Left colon (tissue), 2 donors: ENCODE results near the gene OST4. TPM values are rescaled to one million over a fixed set of nuclear protein-coding genes. Genes with fewer than 3 reads are reported as not detected.

Source experiments
- ATAC-seq: fragments of 200-7000 bp; cut with Tn5 transposase; one replicate; pipeline ENCODE4 v1.9.1; 2020; ENCODE audit warnings: mild to moderate bottlenecking, moderate library complexity
- DNase-seq, 2 donors: peaks; one replicate each; pipeline ENCODE4 v3.0.0-alpha.2; 2020
- intact Hi-C, 2 donors: fragments of 100-400 bp; cut with DNase I in 1 of 2; cut with micrococcal nuclease in 1 of 2; formaldehyde crosslinking; loops; one replicate each; pipeline versions ENCODE4 v1.11.2 to v1.14.0; 2022; cut with DNase I, micrococcal nuclease
- total RNA-seq, 2 donors: library from RNA; stranded (reverse); fragmentation: NEBNext Ultra II Directional; extraction: Animal tissue kit (Norgen Biotek cat#: 25700); gene quantifications; one replicate each; pipeline ENCODE4 v1.2.1, GENCODE V29; 2021
- donor health status: DM: no; HTN: no; CAD: no.
- donor health status: DM: yes; HTN: yes; CAD: no.

Gene OST4
- total RNA-seq, 2 donors from 2014 or later = 243 to 278 TPM

DNA sequence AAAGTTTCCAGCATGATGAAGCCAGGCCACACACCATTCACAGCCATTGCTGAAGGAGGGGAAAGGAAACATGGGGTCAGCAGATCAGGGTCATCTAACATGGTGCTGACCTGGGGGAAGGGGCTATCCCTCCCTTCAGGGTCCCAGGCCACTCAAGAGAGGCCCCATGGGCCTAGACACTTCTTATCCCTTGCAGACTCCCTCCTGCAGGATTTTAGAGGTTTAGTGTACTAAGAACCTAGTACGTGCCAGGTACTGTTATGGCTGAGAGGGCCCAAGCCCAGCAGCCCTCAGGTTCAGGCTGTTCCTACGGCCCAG is 23.9 kb upstream of the OST4 start:
- intact Hi-C loops = loop anchor here (5.0 to 10.0 kb wide), 3 partner anchors 99 to 189 kb away; partner anchors contain the start of gene TRIM54 (in 2 of the 2)

DNA sequence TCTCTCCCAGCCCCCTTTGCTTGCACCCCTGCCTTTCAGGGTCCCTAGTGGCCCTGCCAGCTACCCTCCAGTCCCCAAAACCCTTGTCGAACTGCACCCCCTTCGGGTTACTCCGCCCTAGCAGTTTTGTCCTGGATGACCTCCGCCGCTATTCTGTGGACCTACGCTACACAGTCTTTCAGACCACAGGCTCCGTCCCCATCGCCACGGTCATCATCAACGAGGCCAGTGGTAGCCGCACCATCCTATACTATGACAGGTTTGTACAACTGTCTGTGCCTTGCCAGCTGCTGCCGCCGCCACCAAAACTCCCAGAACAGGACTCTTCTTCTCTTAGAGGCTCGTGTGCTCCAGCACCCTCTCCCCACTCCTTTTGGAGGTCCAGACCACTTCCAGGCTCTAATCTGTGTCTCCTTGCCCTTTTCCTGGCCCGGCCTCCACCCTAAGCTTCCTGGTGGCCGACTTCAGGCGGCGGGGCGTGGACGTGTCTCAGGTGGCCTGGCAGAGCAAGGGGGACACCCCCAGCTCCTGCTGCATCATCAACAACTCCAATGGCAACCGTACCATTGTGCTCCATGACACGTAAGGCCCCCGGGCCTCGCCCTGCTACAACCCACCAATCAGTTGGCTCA is 23.0 kb upstream of the OST4 start:
- DNase-seq = no peak
- no peak for ATAC-seq
- intact Hi-C loops = loop anchor here (10.0 kb wide), 2 partner anchors 100 to 190 kb away; partner anchors contain the start of gene TRIM54 (in 1 of the 2)

More for the DNA sequence above, 23.9 kb upstream of the OST4 start:
- ATAC-seq (no peak), DNase-seq (no peak)

DNA sequence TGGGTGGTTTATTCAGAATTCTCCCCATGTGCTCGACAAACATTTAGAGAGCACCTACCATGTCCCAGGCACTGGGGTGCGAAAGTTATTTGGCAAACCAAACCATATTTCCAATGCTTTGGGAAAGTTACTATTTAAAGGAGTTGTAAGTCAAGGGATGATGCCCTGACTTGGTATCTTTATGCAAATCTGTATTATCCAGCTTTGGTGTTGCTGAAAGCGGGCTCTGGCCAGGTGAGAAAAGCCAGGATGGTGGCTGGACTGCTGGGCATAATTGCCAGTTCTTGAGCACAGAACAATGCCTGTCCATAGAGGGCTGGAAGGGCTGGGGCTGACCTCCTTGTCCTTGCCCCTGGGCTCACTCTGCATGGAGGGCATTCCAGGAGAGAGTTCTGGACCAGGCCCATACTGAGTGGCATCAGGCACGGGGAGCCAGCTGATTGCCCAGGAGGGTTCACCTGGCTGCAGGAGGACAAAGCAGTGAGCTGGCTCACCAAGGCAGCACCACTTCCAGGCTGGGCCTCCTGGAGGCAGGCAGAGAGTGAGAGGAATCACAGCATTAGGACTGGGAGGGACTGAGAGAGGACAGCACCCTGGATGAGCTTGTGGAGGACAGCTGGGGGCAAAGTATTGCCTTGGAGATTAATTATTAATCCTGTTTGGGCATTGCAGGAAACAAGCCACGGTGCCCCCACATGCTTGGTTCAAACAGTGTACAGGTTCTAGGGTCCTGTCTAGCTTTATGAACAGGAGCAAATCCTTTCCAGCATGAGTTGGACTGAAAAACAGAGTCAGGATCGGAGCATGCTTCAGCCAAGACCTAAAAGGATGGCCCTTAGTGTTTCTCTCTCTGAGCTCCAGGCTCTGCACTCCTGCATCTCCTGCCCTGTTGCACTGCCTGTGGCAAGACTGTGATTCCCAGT is 22.2 kb upstream of the OST4 start:
- DNase-seq (no peak), ATAC-seq (peak; percentile 42)
- intact Hi-C loops = loop anchor here (10.0 kb wide), 2 partner anchors 101 to 191 kb away; partner anchors contain the start of gene TRIM54 (in 1 of the 2)

DNA sequence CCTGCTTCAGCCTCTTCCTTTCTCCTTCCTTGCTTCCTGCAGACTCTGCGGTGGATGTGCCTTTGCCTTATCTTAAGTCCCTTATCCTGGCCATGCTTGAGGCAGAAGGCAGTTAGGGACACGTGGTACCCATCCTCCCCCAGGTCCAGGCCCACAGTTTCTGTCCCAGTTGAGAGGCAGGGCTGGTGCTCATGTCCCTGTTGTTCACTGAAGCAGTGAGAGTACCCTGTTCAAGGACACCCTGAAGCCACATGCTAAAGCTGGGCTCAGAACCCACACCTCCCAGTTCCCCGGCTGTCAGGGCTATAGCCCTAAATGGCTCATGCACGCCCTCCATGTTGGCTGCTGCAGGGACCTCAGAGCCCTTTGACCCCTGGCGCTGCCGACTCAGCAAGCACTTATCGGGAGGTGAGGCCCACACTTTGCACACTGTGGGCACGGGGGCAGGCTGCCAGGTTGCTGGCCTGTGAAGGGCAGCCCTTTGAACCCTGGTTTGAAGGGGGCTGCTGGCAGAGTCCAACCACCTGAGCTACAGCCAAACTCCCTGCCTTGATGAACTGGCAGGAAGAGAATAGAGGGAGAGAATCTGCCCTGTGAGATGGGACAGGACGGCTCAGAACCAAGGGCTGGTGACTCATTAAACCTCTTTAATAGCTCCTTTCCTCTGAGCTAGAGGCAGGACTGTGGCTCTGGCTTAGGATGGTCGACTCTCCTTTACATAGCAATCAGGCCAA is 21.4 kb upstream of the OST4 start:
- DNase-seq (peak in 1 of 2 donors; percentile 53), ATAC-seq (peak; percentile 59)
- intact Hi-C loops = loop anchor here (10.0 kb wide), 2 partner anchors 102 to 192 kb away; partner anchors contain the start of gene TRIM54 (in 1 of the 2)

DNA sequence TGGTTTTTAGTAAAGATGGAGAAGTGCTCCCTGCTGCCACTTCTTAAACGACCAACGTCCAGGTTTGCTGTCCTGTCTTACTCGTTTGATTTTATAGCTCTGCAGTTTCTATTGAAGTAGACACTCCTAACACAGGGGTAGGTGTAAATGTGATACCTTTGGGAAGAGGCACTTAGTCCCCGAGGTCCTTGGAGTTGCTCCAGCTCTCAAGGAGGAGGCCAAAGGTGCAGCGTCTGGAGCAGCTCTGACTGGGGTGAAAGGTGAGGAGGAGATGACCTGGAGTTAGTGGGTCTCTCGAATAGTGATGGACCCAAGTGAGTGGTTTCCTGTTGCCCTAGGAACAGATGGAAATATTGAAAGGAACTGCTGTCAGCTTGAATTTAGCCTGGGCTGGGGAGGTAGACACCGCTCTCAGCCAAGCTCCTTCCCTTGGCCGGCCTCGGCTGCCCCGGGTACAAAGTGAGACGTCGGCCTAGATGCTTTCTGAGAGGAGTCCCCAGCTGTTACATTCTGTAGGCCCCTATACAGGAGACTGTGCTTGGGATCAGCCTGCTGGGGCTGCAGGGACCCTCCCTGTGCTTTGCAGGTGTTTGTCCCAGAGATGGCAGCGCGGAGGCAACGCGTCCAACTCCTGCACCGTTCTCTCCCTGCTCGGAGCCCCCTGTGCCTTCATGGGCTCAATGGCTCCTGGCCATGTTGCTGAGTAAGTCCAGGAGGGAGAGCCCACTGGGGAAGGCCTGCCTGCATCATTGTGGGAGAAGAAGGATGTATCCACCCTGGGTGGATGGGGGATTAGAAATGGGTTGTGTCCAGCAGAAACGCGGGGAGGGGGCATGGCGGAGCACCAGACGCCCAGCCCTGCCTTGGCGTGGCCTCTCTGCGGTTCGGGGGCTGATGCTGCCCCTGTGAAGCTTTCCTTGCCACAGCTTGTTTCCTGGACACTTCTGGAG is 20.6 kb upstream of the OST4 start:
- DNase-seq = no peak
- intact Hi-C loops = loop anchor here (10.0 kb wide), 2 partner anchors 103 to 193 kb away; partner anchors contain the start of gene TRIM54 (in 1 of the 2)
- no peak for ATAC-seq

DNA sequence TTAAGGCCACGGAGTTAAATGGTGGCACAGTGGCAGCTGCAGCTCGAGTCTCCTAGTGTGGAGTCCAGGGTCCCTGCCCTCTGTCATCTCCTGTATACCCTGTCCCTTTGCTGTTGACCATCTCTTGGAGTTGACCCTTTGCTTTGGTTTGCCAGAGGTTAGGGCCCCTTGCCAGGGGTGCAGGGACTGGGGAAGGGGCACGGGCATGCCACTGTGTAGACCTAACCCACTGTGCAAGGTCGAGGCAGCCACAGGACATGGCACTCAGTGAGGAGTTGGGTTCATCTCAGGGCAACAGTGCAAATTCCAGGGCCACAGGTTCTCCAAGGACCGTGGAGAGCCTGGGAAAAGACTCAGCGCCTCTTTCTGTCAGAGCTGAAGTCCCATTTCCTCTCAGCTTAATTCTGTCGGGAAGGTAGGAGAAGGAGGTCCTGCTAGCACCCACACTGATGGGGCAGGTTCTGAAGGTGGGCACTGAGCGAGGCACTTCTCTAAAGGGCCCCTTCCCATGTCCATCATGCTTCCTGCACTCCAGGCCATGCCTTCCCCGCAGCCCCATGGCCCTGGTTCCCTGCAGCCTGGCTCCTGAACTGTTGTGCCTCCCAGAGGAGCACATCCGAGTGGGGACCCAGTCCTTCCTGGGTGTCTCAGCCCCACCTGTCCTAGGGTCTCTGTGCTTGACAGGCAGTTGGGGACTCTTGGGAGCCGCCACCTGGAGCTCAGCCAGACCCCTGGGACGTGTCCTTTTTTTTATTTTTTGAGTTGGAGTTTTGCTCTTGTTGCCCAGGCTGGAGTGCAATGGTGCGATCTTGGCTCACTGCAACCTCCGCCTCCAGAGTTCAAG is 17.9 kb upstream of the OST4 start:
- ATAC-seq (no peak), DNase-seq (no peak)
- intact Hi-C loops = loop anchor here (5.0 to 10.0 kb wide), 2 partner anchors 55 to 127 kb away; partner anchors contain the start of gene TMEM214 (in 1 of the 2)

DNA sequence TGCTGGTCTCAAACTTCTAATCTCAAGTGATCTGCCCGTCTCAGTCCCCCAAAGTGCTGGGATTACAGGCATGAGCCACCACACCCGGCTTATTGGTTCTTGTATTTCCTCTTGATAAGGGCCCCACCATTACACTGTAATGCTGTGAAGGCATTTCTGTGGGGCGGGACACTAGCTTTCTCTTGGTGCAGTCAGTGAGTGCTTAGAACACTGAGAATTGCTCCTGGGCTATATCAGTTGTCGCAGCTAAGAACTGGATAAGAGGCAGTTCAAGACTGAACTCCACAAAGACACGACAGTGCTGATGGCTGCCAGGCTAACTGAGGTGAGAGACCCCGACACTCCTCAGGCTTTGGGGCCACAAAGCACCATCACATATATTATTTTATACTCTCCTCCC is 17.2 kb upstream of the OST4 start:
- DNase-seq (no peak), ATAC-seq (no peak)
- intact Hi-C loops = loop anchor here (5.0 to 10.0 kb wide), 2 partner anchors 54 to 126 kb away; partner anchors contain the start of gene TMEM214 (in 1 of the 2)

DNA sequence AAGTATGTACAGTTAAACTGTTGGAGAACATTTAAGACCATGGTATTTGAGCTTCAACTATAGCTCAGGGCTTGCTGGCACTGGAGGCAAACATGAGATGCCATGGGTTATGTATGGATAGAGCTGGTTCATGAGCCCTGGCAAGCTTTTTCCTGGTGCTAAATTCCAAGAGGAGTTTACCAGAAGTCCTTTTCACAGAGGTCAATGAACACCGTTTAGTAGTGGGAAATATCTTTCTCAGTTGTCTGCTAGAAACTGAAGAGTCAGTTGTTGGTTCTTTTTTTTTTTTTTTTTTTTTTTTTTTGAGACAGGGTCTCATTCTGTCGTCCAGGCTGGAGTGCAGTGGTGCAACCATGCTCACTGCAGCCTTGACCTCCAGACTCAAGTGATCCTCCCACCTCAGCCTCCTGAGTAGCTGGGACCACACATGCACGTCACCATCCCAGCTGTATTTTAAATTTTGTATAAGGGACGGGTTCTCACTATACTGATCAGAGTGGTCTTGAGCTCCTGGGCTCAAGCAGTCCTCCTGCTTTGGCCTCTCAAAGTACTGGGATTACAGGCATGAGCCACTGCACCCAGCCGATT is 16.5 kb upstream of the OST4 start:
- ATAC-seq (no peak), DNase-seq (no peak)
- intact Hi-C loops = loop anchor here (5.0 to 10.0 kb wide), 2 partner anchors 53 to 126 kb away; partner anchors contain the start of gene TMEM214 (in 1 of the 2)

DNA sequence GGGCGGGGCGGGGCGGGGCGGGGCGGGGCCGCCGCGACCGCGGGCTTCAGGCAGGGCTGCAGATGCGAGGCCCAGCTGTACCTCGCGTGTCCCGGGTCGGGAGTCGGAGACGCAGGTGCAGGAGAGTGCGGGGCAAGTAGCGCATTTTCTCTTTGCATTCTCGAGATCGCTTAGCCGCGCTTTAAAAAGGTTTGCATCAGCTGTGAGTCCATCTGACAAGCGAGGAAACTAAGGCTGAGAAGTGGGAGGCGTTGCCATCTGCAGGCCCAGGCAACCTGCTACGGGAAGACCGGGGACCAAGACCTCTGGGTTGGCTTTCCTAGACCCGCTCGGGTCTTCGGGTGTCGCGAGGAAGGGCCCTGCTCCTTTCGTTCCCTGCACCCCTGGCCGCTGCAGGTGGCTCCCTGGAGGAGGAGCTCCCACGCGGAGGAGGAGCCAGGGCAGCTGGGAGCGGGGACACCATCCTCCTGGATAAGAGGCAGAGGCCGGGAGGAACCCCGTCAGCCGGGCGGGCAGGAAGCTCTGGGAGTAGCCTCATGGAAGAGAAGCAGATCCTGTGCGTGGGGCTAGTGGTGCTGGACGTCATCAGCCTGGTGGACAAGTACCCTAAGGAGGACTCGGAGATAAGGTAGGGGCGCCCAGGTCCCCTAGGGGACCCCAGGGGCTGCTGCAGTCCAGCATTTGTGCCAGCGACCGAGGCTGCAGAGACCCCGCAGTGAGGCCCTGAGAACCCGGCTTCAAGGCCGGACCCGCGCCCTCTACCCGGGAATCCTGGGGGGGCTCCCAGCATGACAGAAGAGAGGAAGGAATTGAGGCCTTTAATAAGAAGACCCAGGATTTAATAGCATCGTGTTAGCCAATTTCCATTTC is 15.5 kb upstream of the OST4 start, which contains the start of gene KHK:
Gene KHK (plus strand): TSS at position 49 of the 870 bp plus-strand sequence. CDS start 488 bp downstream, at position 537.
- DNase-seq = peak; percentile 77 to 81
- ATAC-seq = peak; percentile 56
- intact Hi-C loops = loop anchor here (5.0 to 10.0 kb wide), 2 partner anchors 52 to 125 kb away; partner anchors contain the start of gene TMEM214 (in 1 of the 2)

DNA sequence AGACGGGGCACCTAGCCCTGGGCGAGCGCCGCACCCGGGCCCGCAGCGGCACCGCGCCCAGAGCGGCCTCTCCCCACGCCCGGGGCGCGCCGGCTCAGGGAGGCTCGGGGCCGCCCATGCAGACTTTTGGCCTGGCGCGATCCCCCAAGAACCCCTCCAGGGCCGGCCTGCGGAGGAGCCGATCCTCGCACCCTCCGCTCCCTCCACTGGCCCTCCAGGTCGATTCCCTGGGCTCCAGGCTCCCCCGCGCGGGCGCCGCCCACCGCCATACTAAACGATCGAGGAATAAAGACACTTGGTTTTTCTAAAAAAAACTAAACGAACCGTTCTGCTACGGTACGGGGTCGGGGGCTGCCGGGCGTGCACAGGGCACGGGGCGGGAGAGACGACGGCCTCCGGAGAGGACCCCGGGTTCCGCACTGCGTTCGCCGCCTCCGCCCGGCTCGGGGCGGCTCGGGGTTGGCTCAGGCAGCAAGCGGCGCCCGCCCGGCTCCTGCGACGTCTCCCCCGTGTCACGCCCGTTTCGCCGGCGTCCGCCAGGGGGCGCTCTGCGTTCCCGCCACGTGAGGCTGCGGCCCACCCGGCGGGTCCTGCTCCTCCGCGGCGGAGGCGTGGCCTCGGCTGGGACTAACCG is 14.8 kb upstream of the OST4 start:
- DNase-seq (peak; percentile 91 to 96), ATAC-seq (peak; percentile 83)
- intact Hi-C loops = loop anchor here (5.0 to 10.0 kb wide), 2 partner anchors 51 to 124 kb away; partner anchors contain the start of gene TMEM214 (in 1 of the 2)

DNA sequence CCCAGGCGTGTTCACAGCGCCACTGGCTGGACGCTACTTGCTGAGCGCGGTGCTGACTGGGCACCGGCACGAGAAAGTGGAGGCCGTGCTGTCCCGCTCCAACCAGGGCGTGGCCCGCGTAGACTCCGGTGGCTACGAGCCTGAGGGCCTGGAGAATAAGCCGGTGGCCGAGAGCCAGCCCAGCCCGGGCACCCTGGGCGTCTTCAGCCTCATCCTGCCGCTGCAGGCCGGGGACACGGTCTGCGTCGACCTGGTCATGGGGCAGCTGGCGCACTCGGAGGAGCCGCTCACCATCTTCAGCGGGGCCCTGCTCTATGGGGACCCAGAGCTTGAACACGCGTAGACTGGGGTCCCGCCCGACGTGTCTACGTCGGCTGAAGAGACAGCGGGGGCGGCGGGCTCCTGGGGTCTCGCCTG is 14.2 kb upstream of the OST4 start:
- ATAC-seq (peak; percentile 56), DNase-seq (peak; percentile 85 to 88)
- intact Hi-C loops = loop anchor here (5.0 to 10.0 kb wide), 2 partner anchors 51 to 123 kb away; partner anchors contain the start of gene TMEM214 (in 1 of the 2)

DNA sequence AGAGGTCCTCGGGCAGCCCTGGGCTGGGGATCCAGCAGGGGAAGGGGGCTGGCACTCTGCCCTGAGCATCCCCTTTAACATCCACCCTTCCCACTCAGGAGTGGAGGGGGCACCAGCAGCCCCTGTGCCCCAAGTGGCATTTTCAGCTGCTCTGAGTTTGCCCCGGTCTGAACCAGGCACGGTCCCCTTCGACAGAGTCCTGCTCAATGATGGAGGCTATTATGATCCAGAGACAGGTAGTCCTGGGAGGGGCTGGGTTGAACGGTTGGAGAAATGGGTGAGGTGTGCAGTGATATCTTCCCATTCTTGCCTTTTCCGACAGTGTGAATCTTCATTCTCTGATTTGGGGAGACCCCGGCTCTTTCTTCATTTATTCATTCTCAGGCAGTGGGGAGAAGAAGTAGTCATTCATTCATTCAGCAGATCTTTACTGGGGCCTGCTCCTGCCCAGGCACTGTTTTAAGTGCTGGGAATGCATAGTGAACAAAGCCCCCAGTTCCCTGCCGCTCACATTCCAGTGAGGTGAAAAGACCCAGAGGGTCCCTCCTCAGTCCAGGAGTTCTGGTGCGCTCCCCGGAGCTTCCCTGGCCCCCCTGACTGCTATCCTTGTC is 13.7 kb upstream of the OST4 start:
- intact Hi-C loops = loop anchor here (5.0 to 10.0 kb wide), 2 partner anchors 50 to 123 kb away; partner anchors contain the start of gene TMEM214 (in 1 of the 2)
- no peak for DNase-seq

DNA sequence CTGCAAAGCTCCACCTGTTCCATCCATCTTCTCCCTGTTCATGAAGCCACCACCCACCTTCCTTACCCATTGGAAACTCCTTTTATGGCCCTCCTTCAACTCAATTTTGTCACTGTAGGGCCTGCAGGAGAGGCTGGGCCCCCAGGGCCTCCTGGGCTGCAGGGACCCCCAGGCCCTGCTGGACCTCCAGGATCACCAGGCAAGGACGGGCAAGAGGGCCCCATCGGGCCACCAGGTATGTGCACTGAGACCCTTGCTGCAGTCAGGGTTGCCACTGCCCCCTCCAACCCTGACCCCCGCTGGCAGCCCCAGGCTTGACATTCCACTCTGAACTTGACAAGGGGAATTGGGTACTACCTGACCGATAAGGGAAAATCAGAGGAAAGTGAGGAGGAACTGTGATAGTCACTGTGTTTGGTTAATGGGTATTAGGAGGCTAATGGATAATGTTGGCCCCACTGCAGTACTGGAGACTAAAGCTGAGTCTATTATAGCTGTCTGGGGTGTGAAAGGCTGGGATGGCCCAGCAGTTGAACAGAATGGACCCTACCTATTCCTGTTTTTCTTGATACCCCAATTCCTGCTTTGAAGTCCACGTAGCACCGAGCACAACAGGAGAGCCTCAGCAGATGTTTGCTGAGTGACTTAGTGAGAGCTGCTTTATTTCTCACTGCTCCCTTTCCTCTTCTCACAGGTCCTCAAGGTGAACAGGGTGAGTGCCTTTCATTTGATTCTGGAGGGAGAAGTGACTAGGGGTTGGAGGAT is 13.0 kb upstream of the OST4 start:
- DNase-seq (no peak), ATAC-seq (no peak)
- intact Hi-C loops = loop anchor here (5.0 to 10.0 kb wide), 2 partner anchors 50 to 122 kb away; partner anchors contain the start of gene TMEM214 (in 1 of the 2)

More for the DNA sequence above, 13.7 kb upstream of the OST4 start:
- ATAC-seq = no peak
